Peyer's patch (tissue), 4 donors: ENCODE results near the gene KRTAP12-2.

ENCODE experiments used
- POLR2A ChIP-seq, 2 donors: fragments of 450-650 bp; IDR thresholded peaks; one replicate each; pipeline ENCODE4 v1.5.1; 2017; ENCODE audit warnings: antibody characterized with exemption in 2 of 2, mild to moderate bottlenecking in 2 of 2, moderate library complexity in 2 of 2
- TF ChIP-seq, protein P1 (sequence below), 6 experiments: fragments of 450-650 bp in 4 of 6; fragments of 200-600 bp in 2 of 6; sonication (generic) in 1 of 6; IDR thresholded peaks; one replicate each; pipeline ENCODE4 v1.5.1; 2017 to 2019; ENCODE audit warnings: antibody characterized with exemption in 6 of 6, mild to moderate bottlenecking in 3 of 6, moderate library complexity in 1 of 6

DNA sequence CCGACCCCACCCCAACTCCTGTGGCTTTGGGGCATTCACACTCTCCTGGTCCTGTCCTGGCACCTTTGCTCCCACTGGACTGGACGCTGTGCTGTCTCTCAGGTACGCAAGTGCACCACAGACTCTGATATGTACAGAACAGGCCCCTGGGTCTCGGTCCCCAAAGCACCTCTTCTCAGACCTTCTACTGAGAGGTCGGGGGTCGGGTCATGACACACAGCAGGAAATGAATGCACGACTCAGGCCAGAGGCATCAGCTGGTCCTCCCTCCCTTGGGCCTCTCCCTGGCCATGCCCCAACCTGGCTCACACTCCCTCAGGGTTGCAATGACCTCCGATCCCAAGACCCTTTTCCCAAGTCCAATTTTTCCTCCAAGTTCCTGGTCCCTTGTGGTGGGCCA, 28.5 kb upstream of the KRTAP12-2 start:
- TF ChIP-seq, protein P1, sequence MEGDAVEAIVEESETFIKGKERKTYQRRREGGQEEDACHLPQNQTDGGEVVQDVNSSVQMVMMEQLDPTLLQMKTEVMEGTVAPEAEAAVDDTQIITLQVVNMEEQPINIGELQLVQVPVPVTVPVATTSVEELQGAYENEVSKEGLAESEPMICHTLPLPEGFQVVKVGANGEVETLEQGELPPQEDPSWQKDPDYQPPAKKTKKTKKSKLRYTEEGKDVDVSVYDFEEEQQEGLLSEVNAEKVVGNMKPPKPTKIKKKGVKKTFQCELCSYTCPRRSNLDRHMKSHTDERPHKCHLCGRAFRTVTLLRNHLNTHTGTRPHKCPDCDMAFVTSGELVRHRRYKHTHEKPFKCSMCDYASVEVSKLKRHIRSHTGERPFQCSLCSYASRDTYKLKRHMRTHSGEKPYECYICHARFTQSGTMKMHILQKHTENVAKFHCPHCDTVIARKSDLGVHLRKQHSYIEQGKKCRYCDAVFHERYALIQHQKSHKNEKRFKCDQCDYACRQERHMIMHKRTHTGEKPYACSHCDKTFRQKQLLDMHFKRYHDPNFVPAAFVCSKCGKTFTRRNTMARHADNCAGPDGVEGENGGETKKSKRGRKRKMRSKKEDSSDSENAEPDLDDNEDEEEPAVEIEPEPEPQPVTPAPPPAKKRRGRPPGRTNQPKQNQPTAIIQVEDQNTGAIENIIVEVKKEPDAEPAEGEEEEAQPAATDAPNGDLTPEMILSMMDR (IDR thresholded peaks at IDR 0.05) = no peak
- no peak for TF ChIP-seq POLR2A (IDR thresholded peaks at IDR 0.05)
